Hair follicle dermal papilla cell (primary cell): Measurements from ENCODE around the gene ZFYVE28. TPM values are rescaled to one million over a fixed set of nuclear protein-coding genes. Genes with fewer than 3 reads are reported as not detected.

ENCODE experiments used
- small RNA-seq: library from RNA; depleted of rRNA; stranded (forward); fragments of <200 nt; gene quantifications from one replicate; pipeline ENCODE3, GENCODE V24; 2012
- total RNA-seq: library from RNA; depleted of rRNA; stranded (reverse); fragments of >200 nt; gene quantifications from 2 replicates; pipeline ENCODE4 v1.2.3, GENCODE V29; 2012

ZFYVE28 gene
- total RNA-seq: 8.3 and 17.0 TPM in 2 replicates

DNA sequence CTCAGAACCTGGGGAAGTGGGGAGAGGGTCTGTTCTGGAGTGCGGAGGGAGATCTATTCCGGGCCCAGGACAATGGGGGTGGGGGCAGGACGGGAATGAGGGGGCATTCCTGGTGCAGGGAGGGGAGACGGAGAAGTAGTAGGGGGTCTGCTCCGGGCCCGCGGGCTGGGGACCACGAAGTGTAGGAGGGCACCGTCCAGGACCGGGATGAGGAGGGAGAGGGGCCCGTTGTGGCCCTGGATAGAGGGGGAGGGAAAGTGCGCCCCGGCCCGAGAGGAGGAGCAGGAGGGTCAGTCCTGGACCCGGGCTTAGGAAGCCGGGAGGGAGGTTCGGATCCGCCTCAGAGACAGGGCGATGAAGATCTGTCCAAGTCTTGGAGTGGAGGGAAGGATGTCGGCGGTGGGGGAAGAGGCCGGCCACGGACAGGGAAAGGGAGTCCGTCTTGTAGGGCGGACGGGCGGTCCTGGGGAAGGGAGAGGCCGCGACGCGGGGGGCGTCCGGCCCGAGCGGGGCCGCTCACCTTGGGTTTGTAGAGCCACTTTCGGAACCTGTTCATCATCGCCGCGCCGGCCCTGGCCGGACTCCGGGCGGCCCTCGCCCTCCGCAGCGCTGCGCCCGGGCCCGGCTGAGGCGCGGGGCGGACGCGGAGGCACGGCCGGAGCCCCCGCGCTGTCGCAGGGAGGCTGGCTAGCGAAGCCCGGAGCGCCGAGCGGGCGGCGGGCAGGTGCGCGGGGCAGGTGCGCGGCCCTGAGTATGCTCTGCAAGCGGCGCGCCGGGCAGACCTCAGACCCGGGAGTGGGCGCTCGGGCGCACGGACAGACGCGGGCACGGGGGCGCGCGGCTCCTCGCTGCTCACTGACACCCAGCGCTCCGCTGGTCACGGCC, at the start of gene ZFYVE28:
TSS of gene ZFYVE28 (minus strand) at position 881 of the 885 bp plus-strand sequence. CDS start at position 559, 322 bp downstream.

DNA sequence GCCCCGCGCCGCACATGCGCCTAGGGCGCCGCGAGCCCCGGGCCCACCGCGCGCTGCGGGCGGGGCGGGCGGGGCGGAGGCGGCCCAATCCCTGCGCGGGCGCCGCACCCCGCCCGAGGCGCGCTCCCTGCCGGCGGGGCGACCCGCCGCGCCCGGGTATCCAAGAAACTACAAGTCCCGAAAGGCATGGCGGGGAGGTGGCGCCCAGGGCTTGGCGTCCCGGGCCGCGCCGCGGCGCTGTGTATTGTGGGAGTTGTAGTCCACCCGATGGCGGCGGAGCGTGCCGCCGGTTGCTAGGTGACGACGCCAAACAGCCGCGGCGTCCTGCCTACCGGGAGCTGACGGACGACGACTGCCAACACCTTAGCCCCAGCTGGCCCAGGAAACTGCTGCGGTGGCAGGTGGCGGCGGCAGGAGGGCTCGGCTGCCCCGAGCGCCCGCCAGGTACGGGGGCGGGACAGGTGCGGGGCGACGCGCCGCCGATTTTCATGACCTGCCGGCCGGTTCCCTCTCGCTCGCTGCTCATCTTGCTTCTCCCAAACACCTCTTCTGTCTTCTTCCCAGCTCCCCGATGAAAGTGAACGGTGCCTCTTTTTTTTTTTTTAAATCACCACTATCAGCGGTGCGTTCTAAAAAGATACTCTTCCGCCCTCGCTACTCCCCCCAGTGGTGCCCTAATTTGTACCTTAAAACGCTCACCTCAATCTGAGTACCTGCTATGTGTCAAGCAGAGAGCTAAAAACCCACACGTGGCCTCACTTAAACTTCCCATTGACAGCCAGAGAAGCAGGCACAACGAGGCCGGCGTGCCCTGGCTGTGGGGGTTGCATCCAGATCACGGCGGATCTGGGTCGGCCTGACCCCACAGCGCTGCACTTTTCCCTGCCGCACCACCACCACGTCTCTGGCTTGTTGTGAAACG, 466 bp upstream of the ZFYVE28 start, which contains the start of gene CFAP99:
TSS of gene CFAP99 (plus strand) at position 306 of the 922 bp plus-strand sequence.

DNA sequence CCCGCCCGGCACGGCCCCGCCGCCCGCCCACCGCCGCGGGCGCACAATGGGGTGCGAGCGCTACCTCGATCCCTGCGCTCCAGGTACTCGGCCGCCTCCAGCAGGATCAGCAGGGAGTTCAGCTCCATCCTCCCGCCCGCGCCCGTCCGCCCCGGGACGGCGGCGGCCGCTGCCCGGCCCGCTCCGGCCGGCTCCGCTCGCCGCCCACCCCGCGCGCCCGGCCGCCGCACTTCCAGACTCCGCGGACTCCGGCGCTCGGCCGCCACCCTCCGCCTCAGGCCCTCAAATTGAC, 156.6 kb downstream of the ZFYVE28 start, which contains the start of gene MXD4:
TSS of gene MXD4 (minus strand) at position 257 of the 292 bp plus-strand sequence. CDS start at position 128, 129 bp downstream.

DNA sequence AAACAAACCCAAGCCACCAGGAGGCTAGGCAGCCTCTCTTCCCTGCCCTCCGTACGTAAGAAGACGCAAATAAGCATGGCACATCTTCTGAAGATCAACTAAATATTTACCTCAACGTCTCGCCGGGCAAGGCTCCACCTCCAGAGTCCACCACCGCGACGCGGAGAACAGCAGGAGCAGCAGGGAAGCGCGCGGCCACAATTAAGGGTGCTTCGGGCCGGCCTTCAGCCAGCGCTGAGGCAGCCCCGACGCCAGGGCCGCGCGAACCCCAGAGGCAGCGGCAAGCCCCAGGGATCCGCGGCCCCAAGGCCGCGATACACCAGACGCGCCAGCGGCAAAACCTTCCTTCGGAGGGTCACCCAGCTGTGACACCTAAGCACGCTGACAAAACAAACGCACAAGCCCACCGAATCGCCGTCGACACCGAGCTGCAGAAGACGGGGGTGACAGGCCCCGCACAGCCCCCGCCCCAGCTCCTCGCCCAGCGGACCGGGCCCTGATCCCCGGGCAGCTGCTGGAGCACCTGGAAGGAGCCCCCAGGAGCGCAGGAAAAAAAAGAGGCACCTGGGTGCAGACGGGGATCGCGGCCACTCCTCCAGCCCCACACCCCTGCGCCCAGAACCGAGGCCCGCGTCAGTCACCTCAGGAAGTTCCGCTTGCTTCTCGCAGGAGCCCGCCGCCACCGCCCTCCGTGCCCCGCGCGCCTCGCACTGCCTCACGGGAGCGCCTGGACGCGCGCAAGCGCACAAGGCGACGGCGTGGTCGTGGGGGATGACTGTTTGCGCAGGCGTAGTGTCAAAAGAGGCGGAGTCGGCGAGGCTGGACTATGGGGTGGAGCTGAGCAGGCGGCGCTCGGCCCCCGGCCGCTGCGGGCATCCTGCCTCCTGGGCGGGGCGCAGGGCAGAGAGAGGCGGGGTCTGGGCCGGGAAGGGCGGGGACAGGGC, 176.8 kb downstream of the ZFYVE28 start, which contains the start of the genes HAUS3 and POLN:
TSS of gene HAUS3 (minus strand) at position 712 of the 944 bp plus-strand sequence. CDS start 1,175 bp downstream, outside the sequence.
TSS of gene POLN (minus strand) at position 712 of the 944 bp plus-strand sequence. CDS start 12,890 bp downstream, outside the sequence.

Small RNA genes lying within 50 kb of the gene (small RNA-seq; reads per million reads assigned to genes)
- gene COX6B1P5: not detected

Other genes with a start within 250 kb of the ZFYVE28 start
- gene HAUS3, start 176.5 kb downstream of the ZFYVE28 start, total RNA-seq: 7.7 and 10.7 TPM in 2 replicates
- 3.2 and 3.5 TPM in 2 replicates for gene POLN, start 176.5 kb downstream of the ZFYVE28 start, total RNA-seq
- 68.3 and 79.8 TPM in 2 replicates for gene MXD4, start 156.5 kb downstream of the ZFYVE28 start, total RNA-seq
- gene CFAP99, start 310 bp upstream of the ZFYVE28 start, total RNA-seq: not detected in 2 replicates
- 80.8 and 90.1 TPM in 2 replicates for gene RNF4, start 50.5 kb upstream of the ZFYVE28 start, total RNA-seq
- 21.5 and 26.8 TPM in 2 replicates for gene FAM193A, start 118.0 kb upstream of the ZFYVE28 start, total RNA-seq